Endodermal cell (in vitro differentiated cells): Measurements from ENCODE around the gene TNFAIP8L3. TPM values are rescaled to one million over a fixed set of nuclear protein-coding genes. Genes with fewer than 3 reads are reported as not detected.

Experiments
- DNase-seq: peaks from one replicate; pipeline ENCODE4 v3.0.0-alpha.2; 2017
- H3K27ac ChIP-seq: 2 replicates; pipeline ENCODE4 v1.5.1; 2013; ENCODE audit warnings: mild to moderate bottlenecking, low read depth, low read length, moderate library complexity
- H3K27me3 ChIP-seq: 2 replicates; pipeline ENCODE4 v1.6.1; 2013; ENCODE audit warnings: mild to moderate bottlenecking, low read length, moderate library complexity; ENCODE audit not compliant: insufficient read depth, control insufficient read depth, poor library complexity, severe bottlenecking
- H3K36me3 ChIP-seq: 2 replicates; pipeline ENCODE4 v1.7.0; 2013; ENCODE audit warnings: mild to moderate bottlenecking, low read length, moderate library complexity; ENCODE audit not compliant: control insufficient read depth, insufficient read depth
- H3K4me1 ChIP-seq: one replicate; pipeline ENCODE4 v1.7.0; 2013; ENCODE audit warnings: low read length; ENCODE audit not compliant: control insufficient read depth, insufficient read depth
- H3K4me3 ChIP-seq: 2 replicates; pipeline ENCODE4 v1.5.1; 2013; ENCODE audit warnings: mild to moderate bottlenecking, low read length, moderate library complexity
- H3K9ac ChIP-seq: 2 replicates; pipeline ENCODE4 v1.6.1; 2013; ENCODE audit warnings: mild to moderate bottlenecking, low read length, moderate library complexity; ENCODE audit not compliant: poor library complexity, severe bottlenecking; ENCODE audit errors: extremely low read depth
- H3K9me3 ChIP-seq: 2 replicates; pipeline ENCODE4 v1.6.1; 2013; ENCODE audit warnings: mild to moderate bottlenecking, low read length, moderate library complexity; ENCODE audit not compliant: control insufficient read depth
- H3K27ac Mint-ChIP-seq: 2 replicates; pipeline ENCODE4 v1.8.0; 2020; ENCODE audit warnings: mixed read lengths
- H3K27me3 Mint-ChIP-seq: 2 replicates; pipeline ENCODE4 v1.8.0; 2021; ENCODE audit warnings: mild to moderate bottlenecking, mixed read lengths; ENCODE audit not compliant: insufficient read depth
- H3K36me3 Mint-ChIP-seq: 2 replicates; pipeline ENCODE4 v1.8.0; 2020; ENCODE audit warnings: low read depth, mixed read lengths
- H3K4me1 Mint-ChIP-seq: 2 replicates; pipeline ENCODE4 v1.8.0; 2020; ENCODE audit warnings: mixed read lengths
- H3K4me3 Mint-ChIP-seq: 2 replicates; pipeline ENCODE4 v1.8.0; 2020; ENCODE audit warnings: mild to moderate bottlenecking, moderate library complexity, mixed read lengths
- H3K9me3 Mint-ChIP-seq: 2 replicates; pipeline ENCODE4 v1.8.0; 2020; ENCODE audit warnings: mild to moderate bottlenecking, mixed read lengths
- CTCF ChIP-seq: fragments of 200-600 bp; sonication (generic); conservative IDR thresholded peaks from 2 replicates; pipeline ENCODE4 v1.5.0; 2021; ENCODE audit warnings: antibody characterized with exemption, mild to moderate bottlenecking
- WGBS, 2 experiments: methylation state at CpG; one replicate each; pipeline versions ENCODE4 v1.1.5 to v1.1.7; 2013; ENCODE audit warnings: missing lambda C conversion rate in 2 of 2, mixed read lengths in 1 of 2; ENCODE audit not compliant: insufficient coverage in 1 of 2, insufficient read length in 1 of 2; 5-methylcytosine and 5-hydroxymethylcytosine counted together
- total RNA-seq, 2 donors: library from RNA; stranded (reverse); fragmentation: NEBNext Ultra II Directional in 1 of 2; extraction: Animal tissue kit (Norgen Biotek cat#: 25700) in 1 of 2; gene quantifications; 2 replicates in 1 of 2; 3 replicates in 1 of 2; pipeline ENCODE4 v1.2.1, GENCODE V29; 2021

TNFAIP8L3 gene
- total RNA-seq, 2 donors from 2014 or later, result 0.31 TPM; not detected in 1

DNA sequence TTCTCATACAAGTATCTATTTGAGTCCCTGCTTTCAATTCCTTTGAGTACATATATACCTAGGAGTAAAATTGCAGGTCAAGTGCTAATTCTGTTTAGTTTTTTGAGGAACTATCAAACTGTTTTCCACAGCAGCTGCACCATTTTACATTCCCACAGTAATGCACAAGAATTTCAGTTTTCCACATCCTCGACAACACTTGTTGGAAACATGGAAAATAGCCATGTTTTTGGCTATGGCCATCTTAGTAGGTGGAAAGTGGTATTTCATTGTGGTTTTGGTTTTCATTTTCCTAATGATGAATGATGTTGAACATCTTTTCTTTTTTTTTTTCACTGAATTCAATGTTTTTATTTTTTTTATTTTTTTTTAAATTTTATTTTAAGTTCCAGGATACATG, 44.4 kb upstream of the TNFAIP8L3 start:
- H3K36me3 Mint-ChIP-seq, result no peaks in the 10 kb centered on the region
- Histone ChIP-seq H3K27ac (no peak overlapping the region), H3K36me3 (no peaks in the 10 kb centered on the region), H3K9me3 (no peaks in the 10 kb centered on the region), H3K27me3 (no peaks in the 10 kb centered on the region), H3K4me1 (no peaks in the 10 kb centered on the region), H3K4me3 (no peak overlapping the region), H3K9ac (no peak overlapping the region)
- peaks cover 2% of the 10 kb centered on the region for H3K4me1 Mint-ChIP-seq
- no peak overlapping the region for H3K27ac Mint-ChIP-seq
- H3K4me3 Mint-ChIP-seq, result no peak overlapping the region
- peaks cover 11% of the 10 kb centered on the region for H3K9me3 Mint-ChIP-seq
- TF ChIP-seq CTCF, result no peak
- 91% methylated on average over 1 of the region's 1 CpG; no CpG with 5 or more reads in 1 of the 2 experiments for WGBS, 2 experiments
- no peak for DNase-seq
- H3K27me3 Mint-ChIP-seq, result peaks cover 16% of the 10 kb centered on the region

DNA sequence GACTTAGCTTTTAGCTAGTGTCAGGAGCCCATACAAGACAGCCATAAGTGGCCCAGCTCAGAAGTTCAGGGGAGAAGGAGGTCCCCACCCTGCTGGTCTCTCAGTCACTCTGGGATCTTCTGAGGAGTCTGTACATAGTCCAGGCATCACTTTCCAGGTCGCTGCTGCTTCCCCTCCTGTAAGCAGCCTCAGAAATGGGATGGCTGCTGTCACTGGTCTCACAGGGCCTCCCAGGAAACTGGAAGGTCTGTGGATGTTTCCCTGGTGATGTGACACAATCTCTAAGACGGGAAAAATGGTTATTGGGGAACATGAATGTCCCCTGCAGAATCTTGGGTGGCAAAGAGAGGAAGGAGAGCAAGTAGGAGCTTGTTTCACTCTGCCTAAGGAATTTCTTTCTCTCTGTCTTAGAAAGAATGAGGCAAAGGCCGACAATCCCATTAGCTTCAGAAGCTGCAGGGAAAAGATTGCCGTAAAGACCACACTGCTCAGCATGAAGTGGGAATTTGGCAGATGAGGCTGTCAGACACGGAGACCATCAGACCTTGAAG, 43.2 kb upstream of the TNFAIP8L3 start:
- 73 to 81% methylated on average over 3 to 5 of the region's 5 CpGs for WGBS, 2 experiments
- H3K9me3 Mint-ChIP-seq, result peaks cover 11% of the 10 kb centered on the region

GRCh38 chr15:51137024-51137423, 42.3 kb upstream of the TNFAIP8L3 start:
- H3K9me3 ChIP-seq, result no peaks in the 10 kb centered on the region
- H3K27ac ChIP-seq, result no peak overlapping the region
- H3K4me1 Mint-ChIP-seq, result peaks cover 2% of the 10 kb centered on the region
- no peak overlapping the region for H3K4me3 ChIP-seq
- no peak for DNase-seq
- no peak overlapping the region for H3K4me3 Mint-ChIP-seq
- H3K9ac ChIP-seq, result no peak overlapping the region
- H3K36me3 ChIP-seq, result no peaks in the 10 kb centered on the region
- H3K9me3 Mint-ChIP-seq, result peaks cover 11% of the 10 kb centered on the region
- no peak for TF ChIP-seq CTCF
- H3K27me3 ChIP-seq, result no peaks in the 10 kb centered on the region
- no peaks in the 10 kb centered on the region for H3K36me3 Mint-ChIP-seq
- H3K27ac Mint-ChIP-seq, result no peak overlapping the region
- WGBS, 2 experiments, result 78% methylated on average over 1 of the region's 1 CpG; no CpG with 5 or more reads in 1 of the 2 experiments
- no peaks in the 10 kb centered on the region for H3K4me1 ChIP-seq
- H3K27me3 Mint-ChIP-seq, result peaks cover 16% of the 10 kb centered on the region

More for the DNA sequence above, 43.2 kb upstream of the TNFAIP8L3 start:
- no peak overlapping the region for H3K9ac ChIP-seq
- no peaks in the 10 kb centered on the region for H3K36me3 ChIP-seq
- no peak overlapping the region for H3K4me3 ChIP-seq
- H3K27ac Mint-ChIP-seq, result no peak overlapping the region
- peaks cover 2% of the 10 kb centered on the region for H3K4me1 Mint-ChIP-seq
- peaks cover 16% of the 10 kb centered on the region for H3K27me3 Mint-ChIP-seq
- no peak for DNase-seq
- H3K36me3 Mint-ChIP-seq, result no peaks in the 10 kb centered on the region
- no peaks in the 10 kb centered on the region for H3K9me3 ChIP-seq
- no peak for TF ChIP-seq CTCF
- no peak overlapping the region for H3K4me3 Mint-ChIP-seq
- no peaks in the 10 kb centered on the region for H3K27me3 ChIP-seq
- no peak overlapping the region for H3K27ac ChIP-seq
- H3K4me1 ChIP-seq, result no peaks in the 10 kb centered on the region
